ENCODE data around the gene FER.

DNA sequence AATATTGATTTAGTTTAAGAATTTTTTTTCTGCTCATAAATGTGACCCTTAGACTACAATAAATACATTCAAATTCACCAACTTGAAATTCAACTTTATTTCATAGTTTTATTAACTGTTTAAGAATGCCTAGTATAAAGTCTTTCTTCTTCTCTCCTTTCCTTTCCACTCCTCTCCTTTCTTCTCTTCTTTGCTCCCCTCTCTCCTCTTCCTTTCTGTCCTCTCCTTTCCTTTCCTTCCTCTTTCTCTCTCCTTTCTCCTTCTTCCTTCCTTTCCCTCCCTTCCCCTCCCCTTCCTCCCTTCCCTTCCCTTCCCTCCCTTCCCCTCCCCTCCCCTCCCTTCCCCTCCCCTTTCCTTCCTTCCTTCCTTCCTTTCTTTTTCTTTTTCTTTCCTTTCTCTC is 150.6 kb downstream of the FER start:
- TF ChIP-seq, protein P1, sequence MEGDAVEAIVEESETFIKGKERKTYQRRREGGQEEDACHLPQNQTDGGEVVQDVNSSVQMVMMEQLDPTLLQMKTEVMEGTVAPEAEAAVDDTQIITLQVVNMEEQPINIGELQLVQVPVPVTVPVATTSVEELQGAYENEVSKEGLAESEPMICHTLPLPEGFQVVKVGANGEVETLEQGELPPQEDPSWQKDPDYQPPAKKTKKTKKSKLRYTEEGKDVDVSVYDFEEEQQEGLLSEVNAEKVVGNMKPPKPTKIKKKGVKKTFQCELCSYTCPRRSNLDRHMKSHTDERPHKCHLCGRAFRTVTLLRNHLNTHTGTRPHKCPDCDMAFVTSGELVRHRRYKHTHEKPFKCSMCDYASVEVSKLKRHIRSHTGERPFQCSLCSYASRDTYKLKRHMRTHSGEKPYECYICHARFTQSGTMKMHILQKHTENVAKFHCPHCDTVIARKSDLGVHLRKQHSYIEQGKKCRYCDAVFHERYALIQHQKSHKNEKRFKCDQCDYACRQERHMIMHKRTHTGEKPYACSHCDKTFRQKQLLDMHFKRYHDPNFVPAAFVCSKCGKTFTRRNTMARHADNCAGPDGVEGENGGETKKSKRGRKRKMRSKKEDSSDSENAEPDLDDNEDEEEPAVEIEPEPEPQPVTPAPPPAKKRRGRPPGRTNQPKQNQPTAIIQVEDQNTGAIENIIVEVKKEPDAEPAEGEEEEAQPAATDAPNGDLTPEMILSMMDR (IDR thresholded peaks at IDR 0.05), result no peak
- no peak for TF ChIP-seq POLR2A (IDR thresholded peaks at IDR 0.05)
- TF ChIP-seq EP300 (IDR thresholded peaks at IDR 0.05), result no peak
